Measurements from ENCODE around the gene NUDT10.
"Not testable (repeated sequence)": the region's sequence is repeated elsewhere in the genome, so short reads cannot be mapped to it uniquely, and the experiment has no call there.

NUDT10 gene

GRCh38 chrX:51332188-51332942 is at the start of gene NUDT10:
Gene NUDT10 (plus strand): TSS chrX:51332822. CDS start chrX:51332966, 144 bp downstream.
- peak; percentile 3 to 9 for DNase-seq

GRCh38 chrX:51292421-51292820 is 40.2 kb upstream of the NUDT10 start:
- no peak for DNase-seq

- DNase-seq, result no peak
These were observed 36.5 kb upstream of the NUDT10 start for GRCh38 chrX:51296138-51296537.

- no peak for DNase-seq
These were observed 16.4 kb upstream of the NUDT10 start for GRCh38 chrX:51316271-51316670.

GRCh38 chrX:51332943-51333785 is 542 bp downstream of the NUDT10 start:
- not testable (repeated sequence) for DNase-seq

GRCh38 chrX:51334276-51334675 is 1.7 kb downstream of the NUDT10 start:
- DNase-seq, result no peak

- DNase-seq, result no peak
These were observed 4.0 kb downstream of the NUDT10 start for GRCh38 chrX:51336584-51336983.

- no peak for DNase-seq
These were observed 28.6 kb downstream of the NUDT10 start for GRCh38 chrX:51361251-51361650.

GRCh38 chrX:51376672-51377071 is 44.0 kb downstream of the NUDT10 start:
- DNase-seq, result no peak
